Cardiac muscle cell (in vitro differentiated cells and primary cell): ENCODE results near the gene GRAP. TPM values are rescaled to one million over a fixed set of nuclear protein-coding genes. Genes with fewer than 3 reads are reported as not detected.

Source experiments
- DNase-seq, 2 donors: peaks; one replicate each; pipeline versions ENCODE4 v3.0.0 to v3.0.0-alpha.2; 2010 to 2017; ENCODE audit warnings: low read depth in 1 of 2, low spot score in 1 of 2
- H3K27ac ChIP-seq: fragments of 200-600 bp; sonication (generic); 2 replicates; pipeline ENCODE4 v1.5.1; 2016
- H3K27me3 ChIP-seq: fragments of 200-600 bp; sonication (generic); 2 replicates; pipeline ENCODE4 v1.6.0; 2016; ENCODE audit warnings: control low read depth
- H3K36me3 ChIP-seq: fragments of 200-600 bp; sonication (generic); 2 replicates; pipeline ENCODE4 v1.5.1; 2016; ENCODE audit warnings: control low read depth
- H3K4me1 ChIP-seq: fragments of 200-600 bp; sonication (generic); 2 replicates; pipeline ENCODE4 v1.8.1; 2017; ENCODE audit warnings: low read depth, mild to moderate bottlenecking, mixed run types
- H3K4me3 ChIP-seq: fragments of 200-600 bp; sonication (generic); 2 replicates; pipeline ENCODE4 v1.5.1; 2016; ENCODE audit warnings: mild to moderate bottlenecking
- H3K9me3 ChIP-seq: fragments of 200-600 bp; sonication (generic); 2 replicates; pipeline ENCODE4 v1.5.1; 2017; ENCODE audit warnings: low read depth, mild to moderate bottlenecking, control low read depth
- polyA plus RNA-seq: library from polyadenylated mRNA; unstranded; fragments of >200 nt; fragmentation: Nextera tagmentation; extraction: Ambion mirVana; gene quantifications from 2 replicates; pipeline ENCODE4 v1.2.1, GENCODE V29; 2016
- total RNA-seq: library from RNA; depleted of rRNA; stranded (reverse); fragments of >200 nt; gene quantifications from 2 replicates; pipeline ENCODE4 v1.2.3, GENCODE V29; 2016
- TF ChIP-seq, protein P1 (sequence below): IDR thresholded peaks from 2 replicates; pipeline ENCODE4 v1.5.1; 2012; ENCODE audit warnings: low read depth, mild to moderate bottlenecking, low read length

The GRAP gene
- total and polyA plus RNA-seq, 2 experiments from 2014 or later: 1.5 TPM; not detected in 1

DNA sequence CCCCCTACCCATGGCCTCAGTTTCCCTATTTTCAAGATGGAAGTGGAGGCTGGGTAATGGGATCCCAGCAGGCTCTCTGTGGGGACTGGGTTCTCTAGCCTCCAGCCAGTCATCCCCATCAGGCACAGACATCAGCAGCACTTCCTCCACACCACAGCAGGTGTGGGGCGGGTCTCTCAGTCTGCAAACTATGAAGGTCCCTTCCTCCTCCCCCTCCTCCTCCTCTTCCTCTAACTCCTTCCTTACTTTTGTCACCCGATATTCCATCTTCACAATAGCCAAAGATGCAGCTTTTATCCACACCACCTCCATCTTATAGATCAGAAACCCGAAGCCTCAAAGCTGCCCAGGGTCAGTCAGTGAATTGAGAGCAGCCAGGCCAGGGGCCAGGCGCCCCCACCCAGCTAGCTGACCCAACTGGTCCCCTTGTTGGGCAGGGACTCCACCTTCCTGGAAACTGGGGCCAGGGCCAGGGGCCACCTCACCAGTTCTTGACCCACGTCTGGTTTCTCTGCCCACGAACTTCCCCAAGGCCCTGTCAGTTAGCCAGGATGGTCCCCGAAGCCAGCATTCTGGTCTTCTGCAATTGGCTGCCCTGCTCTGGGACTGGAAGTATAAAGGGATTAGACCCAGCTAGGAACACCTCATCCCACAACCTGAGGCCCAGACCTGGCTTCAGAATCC is 44.7 kb downstream of the GRAP start:
- Histone ChIP-seq H3K9me3 (no peaks in the 10 kb centered on the region), H3K27me3 (no peaks in the 10 kb centered on the region), H3K4me1 (peaks cover 6% of the 10 kb centered on the region), H3K4me3 (no peak overlapping the region), H3K27ac (no peak overlapping the region), H3K36me3 (no peaks in the 10 kb centered on the region)
- DNase-seq: no peak
- TF ChIP-seq, protein P1, sequence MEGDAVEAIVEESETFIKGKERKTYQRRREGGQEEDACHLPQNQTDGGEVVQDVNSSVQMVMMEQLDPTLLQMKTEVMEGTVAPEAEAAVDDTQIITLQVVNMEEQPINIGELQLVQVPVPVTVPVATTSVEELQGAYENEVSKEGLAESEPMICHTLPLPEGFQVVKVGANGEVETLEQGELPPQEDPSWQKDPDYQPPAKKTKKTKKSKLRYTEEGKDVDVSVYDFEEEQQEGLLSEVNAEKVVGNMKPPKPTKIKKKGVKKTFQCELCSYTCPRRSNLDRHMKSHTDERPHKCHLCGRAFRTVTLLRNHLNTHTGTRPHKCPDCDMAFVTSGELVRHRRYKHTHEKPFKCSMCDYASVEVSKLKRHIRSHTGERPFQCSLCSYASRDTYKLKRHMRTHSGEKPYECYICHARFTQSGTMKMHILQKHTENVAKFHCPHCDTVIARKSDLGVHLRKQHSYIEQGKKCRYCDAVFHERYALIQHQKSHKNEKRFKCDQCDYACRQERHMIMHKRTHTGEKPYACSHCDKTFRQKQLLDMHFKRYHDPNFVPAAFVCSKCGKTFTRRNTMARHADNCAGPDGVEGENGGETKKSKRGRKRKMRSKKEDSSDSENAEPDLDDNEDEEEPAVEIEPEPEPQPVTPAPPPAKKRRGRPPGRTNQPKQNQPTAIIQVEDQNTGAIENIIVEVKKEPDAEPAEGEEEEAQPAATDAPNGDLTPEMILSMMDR: no peak

DNA sequence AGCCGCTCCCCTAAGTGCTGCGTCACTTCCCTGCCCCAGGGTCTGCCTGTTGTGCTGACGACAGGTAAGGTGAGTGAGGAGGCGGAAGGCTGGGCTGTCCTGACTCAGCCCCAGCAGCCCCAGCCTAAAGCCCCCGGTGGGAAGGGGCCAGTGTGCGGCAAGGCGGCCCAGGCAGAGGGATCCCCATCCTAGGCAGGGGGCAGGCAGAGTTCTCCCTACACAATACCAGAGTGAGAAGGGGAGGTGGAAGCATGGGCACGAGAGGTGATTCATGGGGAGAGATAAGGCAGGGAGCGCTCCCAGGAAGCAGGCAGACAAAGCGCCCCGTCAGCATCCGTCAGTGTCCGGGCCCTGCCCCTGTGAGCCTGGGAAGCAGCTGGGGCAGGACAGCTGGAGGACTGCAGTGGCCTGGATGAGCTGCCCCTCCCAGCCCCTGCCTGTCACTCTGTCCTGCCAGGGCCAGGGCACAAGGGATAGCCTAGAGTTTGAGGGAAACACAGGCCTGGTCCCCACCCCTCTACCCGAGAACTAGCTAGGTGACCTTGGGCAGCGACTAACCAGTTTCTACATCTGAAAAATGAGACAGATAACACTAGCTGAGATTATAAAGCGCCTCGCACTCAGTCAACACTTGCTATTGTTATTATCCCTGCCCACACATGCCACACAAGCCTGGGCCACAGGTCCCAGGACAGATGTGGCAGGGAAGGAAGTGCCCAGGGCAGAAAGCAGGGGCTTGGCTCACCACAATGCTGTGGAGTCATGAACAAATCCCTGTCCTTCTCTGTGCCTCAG is 46.0 kb downstream of the GRAP start:
- H3K36me3 ChIP-seq: no peaks in the 10 kb centered on the region
- H3K27ac ChIP-seq: peak overlapping the region; percentile 30
- DNase-seq: peak in 1 of 2 donors; percentile 66
- TF ChIP-seq, protein P1: no peak
- no peaks in the 10 kb centered on the region for H3K9me3 ChIP-seq
- H3K4me1 ChIP-seq: peaks cover 6% of the 10 kb centered on the region
- no peak overlapping the region for H3K4me3 ChIP-seq
- H3K27me3 ChIP-seq: no peaks in the 10 kb centered on the region

DNA sequence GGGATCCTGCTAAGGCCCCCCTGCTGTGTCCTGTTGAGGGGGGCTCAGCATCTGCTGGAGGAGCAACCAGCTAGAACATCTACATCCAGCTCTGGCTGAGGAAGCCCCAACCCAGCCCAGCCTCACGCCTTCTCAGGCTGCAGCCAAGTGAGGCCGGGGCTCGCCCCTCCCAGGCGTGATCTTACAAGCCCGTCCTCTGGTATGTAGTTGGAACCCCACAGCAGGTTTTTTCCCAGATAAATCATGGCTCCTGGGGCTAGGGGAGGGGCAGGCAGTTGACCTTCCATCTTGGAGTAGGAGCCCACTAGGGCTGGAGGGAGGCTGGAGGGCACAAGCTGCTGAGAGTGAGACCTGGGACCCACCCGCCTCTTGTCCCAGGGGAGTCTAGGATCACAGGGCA is 46.8 kb downstream of the GRAP start:
- Histone ChIP-seq H3K36me3 (no peaks in the 10 kb centered on the region), H3K9me3 (no peaks in the 10 kb centered on the region), H3K4me1 (peaks cover 6% of the 10 kb centered on the region), H3K4me3 (no peak overlapping the region), H3K27ac (no peak overlapping the region), H3K27me3 (no peaks in the 10 kb centered on the region)
- TF ChIP-seq, protein P1: no peak
- DNase-seq: no peak

DNA sequence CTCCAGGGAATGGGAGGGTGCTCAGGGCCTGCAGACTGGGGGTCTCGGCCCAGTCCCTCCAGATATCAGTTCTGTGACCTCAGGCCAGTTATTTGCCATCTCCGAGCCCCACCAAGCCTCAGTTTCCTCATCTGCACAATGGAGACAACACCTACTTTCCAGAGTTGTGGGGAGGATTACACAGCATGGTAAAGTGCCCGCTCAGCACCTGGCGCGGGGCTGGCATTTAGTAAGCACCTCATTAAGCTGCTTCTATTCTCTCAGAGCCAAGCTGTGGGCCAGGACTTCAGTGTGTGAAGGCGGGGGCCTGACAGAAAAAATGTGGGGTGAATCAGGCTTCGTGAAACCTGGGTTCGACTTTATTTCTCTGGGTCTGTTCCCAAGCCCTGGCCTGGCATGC is 47.4 kb downstream of the GRAP start:
- TF ChIP-seq, protein P1: no peak
- Histone ChIP-seq H3K27ac (no peak overlapping the region), H3K27me3 (no peaks in the 10 kb centered on the region), H3K36me3 (no peaks in the 10 kb centered on the region), H3K9me3 (no peaks in the 10 kb centered on the region), H3K4me3 (no peak overlapping the region), H3K4me1 (peaks cover 6% of the 10 kb centered on the region)
- no peak for DNase-seq

DNA sequence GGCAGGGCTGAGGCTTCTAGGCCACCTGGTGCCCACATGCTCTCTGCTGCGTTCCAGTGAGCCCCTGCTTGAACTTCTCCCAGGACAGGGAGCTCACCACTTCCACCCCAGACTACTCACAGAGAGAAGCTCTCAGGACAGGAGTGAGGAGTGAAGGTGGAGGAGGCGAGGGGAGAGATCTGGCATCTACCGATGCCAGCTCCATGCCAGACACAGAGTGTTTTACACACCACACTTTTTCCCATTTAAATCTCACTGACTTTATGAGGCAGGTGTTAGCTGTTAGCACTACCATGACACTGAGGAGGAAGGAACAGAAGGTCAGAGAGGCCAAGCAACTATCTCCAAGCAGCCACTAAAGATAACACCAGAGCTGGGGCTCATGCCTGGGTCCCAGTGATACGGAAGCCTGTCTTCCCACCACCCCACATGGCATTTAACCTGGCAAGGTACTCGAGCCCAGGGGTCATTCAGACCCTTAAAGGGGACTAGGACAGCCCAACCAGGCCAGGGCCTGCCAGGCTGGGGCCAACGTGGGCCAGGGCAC is 49.0 kb downstream of the GRAP start:
- Histone ChIP-seq H3K9me3 (no peaks in the 10 kb centered on the region), H3K27ac (no peak overlapping the region), H3K4me1 (peaks cover 9% of the 10 kb centered on the region), H3K27me3 (no peaks in the 10 kb centered on the region), H3K36me3 (no peaks in the 10 kb centered on the region), H3K4me3 (no peak overlapping the region)
- no peak for DNase-seq
- TF ChIP-seq, protein P1: no peak
